ENCODE results near the gene SCAPER.
A peak's percentile ranks its signal among the peaks of the same experiment; 100 is the strongest.
"Not testable (repeated sequence)": the region's sequence is repeated elsewhere in the genome, so short reads cannot be mapped to it uniquely, and the experiment has no call there.

The SCAPER gene

GRCh38 chr15:76753771-76754170 lies 151.4 kb downstream of the SCAPER start:
- DNase-seq = no peak
- TF ChIP-seq POLR2A (IDR thresholded peaks at IDR 0.05; ENCODE audit: low read length) (no peak), GATA1 (IDR thresholded peaks at IDR 0.05; ENCODE audit: low read depth, low read length) (no peak)

- DNase-seq = no peak
- TF ChIP-seq GATA1 (IDR thresholded peaks at IDR 0.05; ENCODE audit: low read depth, low read length) (no peak), POLR2A (IDR thresholded peaks at IDR 0.05; ENCODE audit: low read length) (no peak)
Measured at GRCh38 chr15:76753131-76753530, 152.0 kb downstream of the SCAPER start.

GRCh38 chr15:76752549-76752948 lies 152.6 kb downstream of the SCAPER start:
- no peak for DNase-seq
- TF ChIP-seq POLR2A (IDR thresholded peaks at IDR 0.05; ENCODE audit: low read length) (no peak), GATA1 (IDR thresholded peaks at IDR 0.05; ENCODE audit: low read depth, low read length) (no peak)

- TF ChIP-seq GATA1 (IDR thresholded peaks at IDR 0.05; ENCODE audit: low read depth, low read length) (no peak), POLR2A (IDR thresholded peaks at IDR 0.05; ENCODE audit: low read length) (no peak)
- DNase-seq = no peak
Measured at GRCh38 chr15:76737573-76737972, 167.6 kb downstream of the SCAPER start.

GRCh38 chr15:76732321-76732720 lies 172.8 kb downstream of the SCAPER start:
- peak in 1 of 2 experiments; percentile 1 for DNase-seq

GRCh38 chr15:76730262-76730661 lies 174.9 kb downstream of the SCAPER start:
- TF ChIP-seq POLR2A (IDR thresholded peaks at IDR 0.05; ENCODE audit: low read length) = no peak
- no peak for TF ChIP-seq GATA1 (IDR thresholded peaks at IDR 0.05; ENCODE audit: low read depth, low read length)

GRCh38 chr15:76718863-76719262 lies 186.3 kb downstream of the SCAPER start:
- TF ChIP-seq POLR2A (IDR thresholded peaks at IDR 0.05; ENCODE audit: low read length) (no peak), GATA1 (IDR thresholded peaks at IDR 0.05; ENCODE audit: low read depth, low read length) (no peak)
- DNase-seq = no peak

More at GRCh38 chr15:76730262-76730661, 174.9 kb downstream of the SCAPER start:
- no peak for DNase-seq

- no peak for DNase-seq
- no peak for TF ChIP-seq POLR2A (IDR thresholded peaks at IDR 0.05; ENCODE audit: low read length)
- no peak for TF ChIP-seq GATA1 (IDR thresholded peaks at IDR 0.05; ENCODE audit: low read depth, low read length)
Measured at GRCh38 chr15:76714950-76715349, 190.2 kb downstream of the SCAPER start.

- no peak for DNase-seq
Measured at GRCh38 chr15:76711351-76711827, 193.8 kb downstream of the SCAPER start.

GRCh38 chr15:76704032-76704431 lies 201.1 kb downstream of the SCAPER start:
- not testable (repeated sequence) for DNase-seq

More at GRCh38 chr15:76711351-76711827, 193.8 kb downstream of the SCAPER start:
- TF ChIP-seq GATA1 (IDR thresholded peaks at IDR 0.05; ENCODE audit: low read depth, low read length) (no peak), POLR2A (IDR thresholded peaks at IDR 0.05; ENCODE audit: low read length) (no peak)

- DNase-seq = no peak
- TF ChIP-seq GATA1 (IDR thresholded peaks at IDR 0.05; ENCODE audit: low read depth, low read length) = no peak
- TF ChIP-seq POLR2A (IDR thresholded peaks at IDR 0.05; ENCODE audit: low read length) = no peak
Measured at GRCh38 chr15:76696840-76697239, 208.3 kb downstream of the SCAPER start.

GRCh38 chr15:76692546-76692945 lies 212.6 kb downstream of the SCAPER start:
- DNase-seq = not testable (repeated sequence)

GRCh38 chr15:76687592-76687991 lies 217.5 kb downstream of the SCAPER start:
- not testable (repeated sequence) for DNase-seq

GRCh38 chr15:76684002-76684401 lies 221.1 kb downstream of the SCAPER start:
- no peak for DNase-seq
- TF ChIP-seq GATA1 (IDR thresholded peaks at IDR 0.05; ENCODE audit: low read depth, low read length) (no peak), POLR2A (IDR thresholded peaks at IDR 0.05; ENCODE audit: low read length) (no peak)

- DNase-seq = no peak
- no peak for TF ChIP-seq GATA1 (IDR thresholded peaks at IDR 0.05; ENCODE audit: low read depth, low read length)
- no peak for TF ChIP-seq POLR2A (IDR thresholded peaks at IDR 0.05; ENCODE audit: low read length)
Measured at GRCh38 chr15:76682833-76683232, 222.3 kb downstream of the SCAPER start.

GRCh38 chr15:76682259-76682658 lies 222.9 kb downstream of the SCAPER start:
- no peak for TF ChIP-seq POLR2A (IDR thresholded peaks at IDR 0.05; ENCODE audit: low read length)
- no peak for TF ChIP-seq GATA1 (IDR thresholded peaks at IDR 0.05; ENCODE audit: low read depth, low read length)
- DNase-seq = no peak
